T-helper 1 cell treated with Interleukin-12 subunit alpha and Interleukin-12 subunit beta and Interleukin-4 antibody, amounts not matched to agents 30 μg/mL and 1 μg/mL, for 36 hours (primary cell): ENCODE measurements around the gene WDR82.

ENCODE experiments used
- H3K27ac Mint-ChIP-seq: one replicate; pipeline ENCODE4 v1.8.0; 2021; ENCODE audit warnings: mild to moderate bottlenecking, mixed read lengths
- H3K27me3 Mint-ChIP-seq: one replicate; pipeline ENCODE4 v1.8.0; 2021; ENCODE audit warnings: low read depth, mixed read lengths
- H3K36me3 Mint-ChIP-seq: one replicate; pipeline ENCODE4 v1.8.0; 2021; ENCODE audit warnings: low read depth, mixed read lengths
- H3K4me1 Mint-ChIP-seq: one replicate; pipeline ENCODE4 v1.8.0; 2021; ENCODE audit warnings: low read depth, mixed read lengths
- H3K4me3 Mint-ChIP-seq: one replicate; pipeline ENCODE4 v1.8.0; 2021; ENCODE audit warnings: mild to moderate bottlenecking, moderate library complexity, mixed read lengths
- H3K9me3 Mint-ChIP-seq: one replicate; pipeline ENCODE4 v1.8.0; 2021; ENCODE audit warnings: mixed read lengths

The WDR82 gene

GRCh38 chr3:52225452-52226228 is 52.8 kb downstream of the WDR82 start, which contains the start of gene TLR9:
Gene TLR9, minus strand, starts transcription at chr3:52225645. Its CDS starts 116 bp downstream, at chr3:52225529.
- H3K27ac Mint-ChIP-seq: peak within 1 kb of the TSS; percentile 72
- H3K4me3 Mint-ChIP-seq: peak within 1 kb of the TSS; percentile 42
- no peaks in the 10 kb centered on the region for H3K9me3 Mint-ChIP-seq
- no peaks in the 10 kb centered on the region for H3K27me3 Mint-ChIP-seq
- peaks cover 11% of the 10 kb centered on the region for H3K36me3 Mint-ChIP-seq
- H3K4me1 Mint-ChIP-seq: peaks cover 47% of the 10 kb centered on the region

GRCh38 chr3:52223449-52224408 is 54.7 kb downstream of the WDR82 start:
- Mint-ChIP-seq H3K4me3 (peak overlapping the region; percentile 76), H3K4me1 (peaks cover 57% of the 10 kb centered on the region)

GRCh38 chr3:52222319-52223221 is 55.9 kb downstream of the WDR82 start:
- Mint-ChIP-seq H3K4me1 (peaks cover 68% of the 10 kb centered on the region), H3K9me3 (no peaks in the 10 kb centered on the region), H3K4me3 (peak overlapping the region; percentile 76), H3K27ac (peak overlapping the region; percentile 86), H3K36me3 (peaks cover 5% of the 10 kb centered on the region), H3K27me3 (no peaks in the 10 kb centered on the region)

More at GRCh38 chr3:52223449-52224408, 54.7 kb downstream of the WDR82 start:
- Mint-ChIP-seq H3K27ac (peak overlapping the region; percentile 76), H3K9me3 (no peaks in the 10 kb centered on the region), H3K27me3 (no peaks in the 10 kb centered on the region), H3K36me3 (peaks cover 5% of the 10 kb centered on the region)

- Mint-ChIP-seq H3K4me3 (peak overlapping the region; percentile 76), H3K36me3 (peaks cover 6% of the 10 kb centered on the region), H3K9me3 (no peaks in the 10 kb centered on the region), H3K4me1 (peaks cover 73% of the 10 kb centered on the region), H3K27me3 (no peaks in the 10 kb centered on the region), H3K27ac (peak overlapping the region; percentile 86)
These were observed 56.7 kb downstream of the WDR82 start for GRCh38 chr3:52221563-52222318.

- Mint-ChIP-seq H3K9me3 (no peaks in the 10 kb centered on the region), H3K27me3 (no peaks in the 10 kb centered on the region), H3K27ac (no peak overlapping the region), H3K4me3 (peak overlapping the region; percentile 76), H3K4me1 (peaks cover 71% of the 10 kb centered on the region), H3K36me3 (peaks cover 6% of the 10 kb centered on the region)
These were observed 57.3 kb downstream of the WDR82 start for GRCh38 chr3:52221141-52221562.

GRCh38 chr3:52220380-52221026 is 57.9 kb downstream of the WDR82 start:
- no peaks in the 10 kb centered on the region for H3K27me3 Mint-ChIP-seq
- peaks cover 9% of the 10 kb centered on the region for H3K36me3 Mint-ChIP-seq
- peak overlapping the region; percentile 46 for H3K4me3 Mint-ChIP-seq
- peaks cover 67% of the 10 kb centered on the region for H3K4me1 Mint-ChIP-seq
- H3K9me3 Mint-ChIP-seq: no peaks in the 10 kb centered on the region
- H3K27ac Mint-ChIP-seq: peak overlapping the region; percentile 75

- Mint-ChIP-seq H3K4me1 (peaks cover 66% of the 10 kb centered on the region), H3K4me3 (no peak overlapping the region)
These were observed 59.4 kb downstream of the WDR82 start for GRCh38 chr3:52218937-52219650.

GRCh38 chr3:52218454-52218853 is 60.0 kb downstream of the WDR82 start:
- no peaks in the 10 kb centered on the region for H3K27me3 Mint-ChIP-seq
- H3K27ac Mint-ChIP-seq: peak overlapping the region; percentile 50
- no peaks in the 10 kb centered on the region for H3K9me3 Mint-ChIP-seq
- H3K36me3 Mint-ChIP-seq: peaks cover 24% of the 10 kb centered on the region
- peaks cover 62% of the 10 kb centered on the region for H3K4me1 Mint-ChIP-seq
- peak overlapping the region; percentile 25 for H3K4me3 Mint-ChIP-seq

More at GRCh38 chr3:52218937-52219650, 59.4 kb downstream of the WDR82 start:
- no peaks in the 10 kb centered on the region for H3K27me3 Mint-ChIP-seq
- H3K36me3 Mint-ChIP-seq: peaks cover 21% of the 10 kb centered on the region
- H3K9me3 Mint-ChIP-seq: no peaks in the 10 kb centered on the region
- peak overlapping the region; percentile 42 for H3K27ac Mint-ChIP-seq

- peak overlapping the region; percentile 89 for H3K27ac Mint-ChIP-seq
- H3K4me3 Mint-ChIP-seq: peak overlapping the region; percentile 25
- no peaks in the 10 kb centered on the region for H3K9me3 Mint-ChIP-seq
- peaks cover 58% of the 10 kb centered on the region for H3K4me1 Mint-ChIP-seq
- H3K27me3 Mint-ChIP-seq: no peaks in the 10 kb centered on the region
- H3K36me3 Mint-ChIP-seq: peaks cover 23% of the 10 kb centered on the region
These were observed 60.4 kb downstream of the WDR82 start for GRCh38 chr3:52218026-52218425.

GRCh38 chr3:52217409-52217805 is 61.0 kb downstream of the WDR82 start:
- Mint-ChIP-seq H3K27ac (peak overlapping the region; percentile 89), H3K36me3 (peaks cover 29% of the 10 kb centered on the region), H3K9me3 (no peaks in the 10 kb centered on the region), H3K4me1 (peaks cover 54% of the 10 kb centered on the region), H3K27me3 (no peaks in the 10 kb centered on the region), H3K4me3 (peak overlapping the region; percentile 48)

GRCh38 chr3:52216585-52217408 is 61.7 kb downstream of the WDR82 start:
- H3K4me3 Mint-ChIP-seq: peak overlapping the region; percentile 56

GRCh38 chr3:52215351-52215750 is 63.1 kb downstream of the WDR82 start:
- Mint-ChIP-seq H3K9me3 (no peaks in the 10 kb centered on the region), H3K36me3 (peaks cover 38% of the 10 kb centered on the region), H3K4me3 (no peak overlapping the region), H3K27me3 (no peaks in the 10 kb centered on the region), H3K4me1 (peaks cover 43% of the 10 kb centered on the region), H3K27ac (peak overlapping the region; percentile 79)

More at GRCh38 chr3:52216585-52217408, 61.7 kb downstream of the WDR82 start:
- peaks cover 48% of the 10 kb centered on the region for H3K4me1 Mint-ChIP-seq
- no peaks in the 10 kb centered on the region for H3K27me3 Mint-ChIP-seq
- peak overlapping the region; percentile 89 for H3K27ac Mint-ChIP-seq
- no peaks in the 10 kb centered on the region for H3K9me3 Mint-ChIP-seq
- peaks cover 35% of the 10 kb centered on the region for H3K36me3 Mint-ChIP-seq
